ENCODE measurements around the gene ALDH18A1.

The ALDH18A1 gene

GRCh38 chr10:95556994-95557767 is 99.3 kb downstream of the ALDH18A1 start:
- no peak for DNase-seq (ENCODE audit: low read depth)
